Measurements from ENCODE around the gene SYMPK.
"Not testable (repeated sequence)": the region's sequence is repeated elsewhere in the genome, so short reads cannot be mapped to it uniquely, and the experiment has no call there.

Gene SYMPK

DNA sequence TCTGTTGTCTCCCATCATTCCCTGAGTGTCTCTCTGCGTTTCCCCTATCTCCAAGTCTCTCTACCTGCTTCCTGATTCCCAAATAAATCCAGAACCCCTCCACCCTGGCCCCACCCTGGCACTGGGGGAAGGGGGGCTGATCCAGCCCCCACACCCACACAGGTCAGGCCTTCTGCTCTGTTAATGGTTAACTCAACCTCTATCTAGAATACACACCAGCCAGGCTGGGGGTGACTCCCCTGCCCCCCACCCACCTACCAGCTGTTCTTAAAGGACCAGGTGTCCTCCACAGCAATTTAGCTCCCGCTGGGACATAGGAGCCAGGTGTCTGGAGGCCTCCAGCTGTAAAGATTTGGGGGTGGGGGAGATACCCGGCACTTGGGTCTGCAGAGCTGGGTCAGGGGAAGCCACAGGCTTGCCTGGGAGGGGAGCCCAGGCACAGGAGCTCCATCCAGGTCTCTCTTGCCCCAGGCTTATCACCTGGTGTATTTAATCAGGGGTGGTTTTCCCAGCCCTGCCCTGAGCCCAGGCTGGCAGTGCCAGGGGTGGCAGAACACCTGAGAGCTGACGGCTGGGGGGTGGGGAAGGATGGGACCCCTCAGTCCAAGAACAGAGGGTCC, 19.1 kb upstream of the SYMPK start:
- DNase-seq: no peak
- Mint-ChIP-seq H3K36me3 (peaks cover 6 to 11% of the 10 kb centered on the region in 2 donors), H3K27ac (no peak overlapping the region), H3K27me3 (peaks cover 25 to 27% of the 10 kb centered on the region in 2 donors), H3K4me1 (peaks cover 18 to 45% of the 10 kb centered on the region in 2 donors), H3K4me3 (no peak overlapping the region), H3K9me3 (no peaks in the 10 kb centered on the region)
- ATAC-seq (replicated peaks): no peak

GRCh38 chr19:45881082-45881908, 18.3 kb upstream of the SYMPK start:
- H3K9me3 Mint-ChIP-seq: no peaks in the 10 kb centered on the region
- peaks cover 27 to 32% of the 10 kb centered on the region in 2 donors for H3K27me3 Mint-ChIP-seq
- peaks cover 6 to 11% of the 10 kb centered on the region in 2 donors for H3K36me3 Mint-ChIP-seq
- H3K4me3 Mint-ChIP-seq: no peak overlapping the region
- H3K4me1 Mint-ChIP-seq: peaks cover 20 to 48% of the 10 kb centered on the region in 2 donors
- ATAC-seq (replicated peaks) (no peak), DNase-seq (no peak)
- H3K27ac Mint-ChIP-seq: no peak overlapping the region

GRCh38 chr19:45879971-45880370, 17.0 kb upstream of the SYMPK start:
- no peak overlapping the region for H3K27ac Mint-ChIP-seq
- no peak for ATAC-seq (replicated peaks)

GRCh38 chr19:45879055-45879454, 16.1 kb upstream of the SYMPK start:
- Mint-ChIP-seq H3K27me3 (peaks cover 44 to 53% of the 10 kb centered on the region in 2 donors), H3K36me3 (peaks cover 6 to 11% of the 10 kb centered on the region in 2 donors), H3K9me3 (no peaks in the 10 kb centered on the region), H3K27ac (peak overlapping the region; percentile 7), H3K4me3 (no peak overlapping the region), H3K4me1 (peaks cover 21 to 44% of the 10 kb centered on the region in 2 donors)
- ATAC-seq (replicated peaks): no peak
- DNase-seq: no peak

More at GRCh38 chr19:45879971-45880370, 17.0 kb upstream of the SYMPK start:
- DNase-seq: no peak
- Mint-ChIP-seq H3K36me3 (peaks cover 6 to 11% of the 10 kb centered on the region in 2 donors), H3K27me3 (peaks cover 38 to 46% of the 10 kb centered on the region in 2 donors), H3K4me1 (peaks cover 21 to 45% of the 10 kb centered on the region in 2 donors), H3K4me3 (no peak overlapping the region), H3K9me3 (no peaks in the 10 kb centered on the region)

DNA sequence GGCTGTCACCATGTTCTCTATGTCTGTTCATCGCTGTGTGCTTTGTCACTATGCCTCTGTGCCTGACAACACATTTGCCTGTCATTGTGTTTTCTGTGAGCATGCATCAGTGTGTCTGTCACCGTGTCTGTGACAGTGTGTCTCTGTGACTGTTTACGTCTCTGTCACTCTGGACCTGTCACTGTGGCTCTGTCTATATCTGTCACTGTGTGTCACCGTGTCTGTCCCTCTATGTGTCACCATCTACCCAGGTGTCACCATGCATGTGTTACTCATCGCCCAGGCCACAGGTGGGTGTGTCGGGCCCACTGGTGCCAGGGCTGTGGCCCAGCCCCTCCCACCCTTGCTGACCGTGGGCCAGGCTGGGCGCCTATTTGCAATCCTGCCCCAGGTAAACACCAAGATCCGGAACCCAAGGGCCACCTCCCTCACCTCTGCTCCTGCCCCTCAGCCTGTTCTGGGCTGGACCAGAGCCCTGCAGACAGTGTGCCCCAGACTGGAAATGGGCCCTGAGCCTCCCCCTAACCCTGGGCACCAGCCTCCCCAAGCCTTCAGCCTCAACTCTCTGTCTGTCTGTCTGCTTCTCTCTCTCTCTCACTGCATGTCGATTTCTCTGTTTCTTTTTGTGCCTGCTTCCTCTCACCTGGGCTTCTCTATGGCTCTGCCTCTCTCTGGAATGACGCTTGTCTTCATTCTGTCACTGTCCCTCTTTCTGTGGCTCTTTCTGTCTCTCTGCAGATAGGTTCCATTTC, 15.3 kb upstream of the SYMPK start:
- no peak overlapping the region for H3K4me3 Mint-ChIP-seq
- peak; percentile 32 to 51 for ATAC-seq (replicated peaks)
- DNase-seq: no peak

GRCh38 chr19:45876411-45877197, 13.7 kb upstream of the SYMPK start:
- Mint-ChIP-seq H3K4me3 (peak overlapping the region; percentile 1 to 68), H3K27ac (peak overlapping the region; percentile 52), H3K4me1 (peaks cover 10 to 23% of the 10 kb centered on the region in 2 donors), H3K27me3 (peaks cover 47 to 57% of the 10 kb centered on the region in 2 donors), H3K9me3 (no peaks in the 10 kb centered on the region), H3K36me3 (peaks cover 1% of the 10 kb centered on the region in 2 donors)
- DNase-seq (no peak), ATAC-seq (replicated peaks) (peak; percentile 49 to 53)

More for the DNA sequence above, 15.3 kb upstream of the SYMPK start:
- Mint-ChIP-seq H3K27ac (no peak overlapping the region), H3K4me1 (peaks cover 16 to 36% of the 10 kb centered on the region in 2 donors), H3K27me3 (peaks cover 47 to 57% of the 10 kb centered on the region in 2 donors), H3K9me3 (no peaks in the 10 kb centered on the region), H3K36me3 (peaks cover 4 to 7% of the 10 kb centered on the region in 2 donors)

DNA sequence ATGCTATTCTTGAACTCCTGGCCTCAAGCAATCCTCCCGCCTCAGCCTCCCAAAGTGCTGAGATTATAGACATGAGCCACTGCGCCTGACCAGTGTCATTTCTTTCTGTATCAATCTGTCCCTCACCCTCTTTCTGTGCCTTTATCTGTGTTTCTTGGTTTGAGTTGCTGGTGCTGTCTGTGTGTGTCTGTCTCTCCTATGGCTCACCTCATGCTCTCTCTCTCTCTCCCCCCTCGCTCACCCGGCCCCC, 13.1 kb upstream of the SYMPK start:
- Mint-ChIP-seq H3K4me3 (peak overlapping the region; percentile 1 to 68), H3K36me3 (no peaks in the 10 kb centered on the region), H3K9me3 (no peaks in the 10 kb centered on the region), H3K4me1 (peaks cover 8 to 18% of the 10 kb centered on the region in 2 donors), H3K27me3 (peaks cover 46 to 57% of the 10 kb centered on the region in 2 donors), H3K27ac (no peak overlapping the region)
- ATAC-seq (replicated peaks): peak; percentile 68 to 80
- DNase-seq: no peak

DNA sequence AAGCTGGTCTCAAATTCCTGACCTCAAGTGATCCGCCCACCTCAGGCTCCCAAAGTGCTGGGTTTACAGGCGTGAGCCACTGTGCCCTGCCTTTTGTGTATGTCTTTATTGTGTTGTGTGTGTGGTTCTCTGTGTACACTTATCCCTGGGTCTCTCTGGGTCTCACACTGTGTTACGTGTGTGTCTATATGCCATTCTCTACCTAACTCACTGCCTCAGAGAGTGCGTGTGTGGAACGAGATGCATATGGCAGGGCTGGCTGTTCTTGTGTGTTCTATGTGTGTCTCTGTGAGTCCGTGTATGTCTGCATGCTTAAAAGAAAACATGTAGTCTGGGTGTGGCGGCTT, 11.6 kb upstream of the SYMPK start:
- Mint-ChIP-seq H3K36me3 (no peaks in the 10 kb centered on the region), H3K4me3 (no peak overlapping the region), H3K4me1 (peaks cover 8 to 18% of the 10 kb centered on the region in 2 donors), H3K27me3 (peaks cover 42 to 51% of the 10 kb centered on the region in 2 donors), H3K27ac (no peak overlapping the region), H3K9me3 (no peaks in the 10 kb centered on the region)
- no peak for DNase-seq
- no peak for ATAC-seq (replicated peaks)

GRCh38 chr19:45873219-45873772, 10.3 kb upstream of the SYMPK start:
- H3K36me3 Mint-ChIP-seq: no peaks in the 10 kb centered on the region
- no peaks in the 10 kb centered on the region for H3K9me3 Mint-ChIP-seq
- no peak overlapping the region for H3K27ac Mint-ChIP-seq
- H3K27me3 Mint-ChIP-seq: peaks cover 37 to 43% of the 10 kb centered on the region in 2 donors
- peaks cover 8 to 14% of the 10 kb centered on the region in 2 donors for H3K4me1 Mint-ChIP-seq
- H3K4me3 Mint-ChIP-seq: no peak overlapping the region
- DNase-seq (no peak), ATAC-seq (replicated peaks) (no peak)

- no peak overlapping the region for H3K4me3 Mint-ChIP-seq
These were observed 9.4 kb upstream of the SYMPK start for GRCh38 chr19:45872095-45872919.

GRCh38 chr19:45870798-45871197, 7.9 kb upstream of the SYMPK start:
- Mint-ChIP-seq H3K4me3 (no peak overlapping the region), H3K27me3 (peaks cover 21 to 28% of the 10 kb centered on the region in 2 donors), H3K9me3 (no peaks in the 10 kb centered on the region), H3K27ac (no peak overlapping the region), H3K36me3 (no peaks in the 10 kb centered on the region), H3K4me1 (no peaks in the 10 kb centered on the region)
- ATAC-seq (replicated peaks): no peak
- DNase-seq: no peak

More at GRCh38 chr19:45872095-45872919, 9.4 kb upstream of the SYMPK start:
- Mint-ChIP-seq H3K27ac (no peak overlapping the region), H3K9me3 (no peaks in the 10 kb centered on the region), H3K27me3 (peaks cover 30 to 34% of the 10 kb centered on the region in 2 donors), H3K36me3 (no peaks in the 10 kb centered on the region), H3K4me1 (peaks cover 6 to 12% of the 10 kb centered on the region in 2 donors)
- no peak for ATAC-seq (replicated peaks)
- DNase-seq: no peak

DNA sequence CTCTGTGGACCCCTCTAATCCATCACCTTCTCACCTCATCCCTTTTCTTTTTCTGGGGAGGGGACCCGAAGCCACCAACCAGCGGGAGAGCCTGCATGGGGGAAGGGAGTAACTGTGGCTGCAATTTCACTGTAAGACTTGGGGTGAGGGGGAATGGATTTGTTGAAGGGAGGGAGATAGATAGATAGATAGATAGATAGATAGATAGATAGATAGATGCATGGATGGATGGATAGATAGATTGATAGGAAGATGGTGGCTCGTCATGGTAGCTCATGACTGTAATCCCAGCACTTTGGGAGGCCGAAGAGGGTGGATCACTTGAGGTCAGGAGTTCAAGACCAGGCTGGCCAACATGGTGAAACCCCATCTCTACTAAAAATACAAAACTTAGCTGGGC, 4.3 kb upstream of the SYMPK start:
- H3K27ac Mint-ChIP-seq; H3K4me3 Mint-ChIP-seq; H3K9me3 Mint-ChIP-seq; DNase-seq; H3K36me3 Mint-ChIP-seq; ATAC-seq (replicated peaks): not testable (repeated sequence)
- H3K4me1 Mint-ChIP-seq: peaks cover 11 to 13% of the 10 kb centered on the region in 2 donors
- H3K27me3 Mint-ChIP-seq: peaks cover 31 to 34% of the 10 kb centered on the region in 2 donors

All from stimulated activated naive B cell treated with anti-CD40 and anti-IgM and Interleukin-4, amounts not matched to agents 10 μg/mL and 1 μg/mL and 100 μg/mL, for 72 hours (primary cell).